Activated naive CD8-positive, alpha-beta T cell treated with anti-CD3 and anti-CD28 coated beads, Interleukin-2, amount 10 ng/mL, durations not matched to agents 7 days and 5 days (primary cell): Measurements from ENCODE around the gene CAMK2N1. TPM values are rescaled to one million over a fixed set of nuclear protein-coding genes. Genes with fewer than 3 reads are reported as not detected.

Experiments used
- ATAC-seq: fragments of 150-1000 bp; cut with Tn5 transposase; one replicate; pipeline ENCODE4 v1.10.0; 2021; ENCODE audit warnings: low read depth, moderate library complexity
- POLR2A ChIA-PET: fragments of 350-600 bp; sonication (Branson Sonifier 250); formaldehyde crosslinking; loops from one replicate; lab custom pipeline; 2021; ENCODE audit warnings: antibody characterized with exemption; lab: Charles Lee
- DNase-seq: peaks from one replicate; pipeline ENCODE4 v3.0.0; 2021
- H3K27ac Mint-ChIP-seq: one replicate; pipeline ENCODE4 v1.8.0; 2022; ENCODE audit warnings: mild to moderate bottlenecking, mixed read lengths
- H3K27me3 Mint-ChIP-seq: one replicate; pipeline ENCODE4 v1.8.0; 2022; ENCODE audit warnings: mild to moderate bottlenecking, moderate library complexity, mixed read lengths
- H3K36me3 Mint-ChIP-seq: one replicate; pipeline ENCODE4 v1.8.0; 2021; ENCODE audit warnings: mild to moderate bottlenecking, mixed read lengths
- H3K4me1 Mint-ChIP-seq: one replicate; pipeline ENCODE4 v1.8.0; 2021; ENCODE audit warnings: mixed read lengths
- H3K4me3 Mint-ChIP-seq: one replicate; pipeline ENCODE4 v1.8.0; 2022; ENCODE audit warnings: mild to moderate bottlenecking, moderate library complexity, mixed read lengths
- H3K9me3 Mint-ChIP-seq: one replicate; pipeline ENCODE4 v1.8.0; 2021; ENCODE audit warnings: mixed read lengths
- total RNA-seq, 2 experiments: library from RNA; stranded (reverse); gene quantifications; one replicate each; pipeline ENCODE4 v1.2.3, GENCODE V29; 2021

Gene CAMK2N1
- total RNA-seq, 2 experiments from 2014 or later: 2.8 to 3.0 TPM

- no peak overlapping the region for H3K27ac Mint-ChIP-seq
- H3K27me3 Mint-ChIP-seq: peaks cover 14% of the 10 kb centered on the region
- POLR2A ChIA-PET: interaction anchor here (1.2 kb wide), 1 partner anchor 14 kb away, joined by 4 read pairs; the partner anchor contains the start of gene MUL1
Observed at GRCh38 chr1:20493839-20494608, 8.0 kb upstream of the CAMK2N1 start.

DNA sequence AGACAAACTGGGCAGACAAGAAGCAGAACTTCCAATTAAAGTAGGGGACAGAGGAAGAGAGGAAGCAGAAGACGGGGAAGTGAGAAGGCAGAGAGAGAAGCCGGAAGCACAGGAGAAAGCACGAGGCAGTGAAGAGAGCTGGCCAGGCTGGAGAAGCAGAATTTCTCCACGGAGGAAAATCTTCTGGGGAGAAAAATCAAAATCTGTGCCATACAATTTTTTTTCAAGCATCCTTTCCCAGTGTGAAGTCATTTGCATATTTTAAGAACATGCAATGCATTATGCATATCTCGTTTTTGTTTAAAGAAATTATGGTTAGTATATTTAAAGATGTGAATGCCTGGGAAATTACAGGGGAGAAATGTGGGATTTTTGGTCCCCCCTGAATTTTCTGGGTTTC is 7.3 kb upstream of the CAMK2N1 start:
- Mint-ChIP-seq H3K4me1 (peaks cover 9% of the 10 kb centered on the region), H3K9me3 (no peaks in the 10 kb centered on the region), H3K4me3 (no peak overlapping the region), H3K27me3 (peaks cover 21% of the 10 kb centered on the region), H3K27ac (no peak overlapping the region), H3K36me3 (no peaks in the 10 kb centered on the region)
- ATAC-seq (no peak), DNase-seq (no peak)
- POLR2A ChIA-PET: no interaction called here

More at GRCh38 chr1:20493839-20494608, 8.0 kb upstream of the CAMK2N1 start:
- Mint-ChIP-seq H3K4me3 (no peak overlapping the region), H3K9me3 (no peaks in the 10 kb centered on the region), H3K4me1 (peaks cover 9% of the 10 kb centered on the region), H3K36me3 (peaks cover under 1% of the 10 kb centered on the region)
- DNase-seq: peak; percentile 85
- ATAC-seq: peak; percentile 72

- DNase-seq (peak; percentile 14), ATAC-seq (no peak)
- Mint-ChIP-seq H3K4me1 (peaks cover 9% of the 10 kb centered on the region), H3K4me3 (no peak overlapping the region), H3K9me3 (no peaks in the 10 kb centered on the region), H3K27me3 (peaks cover 26% of the 10 kb centered on the region), H3K36me3 (no peaks in the 10 kb centered on the region), H3K27ac (no peak overlapping the region)
- POLR2A ChIA-PET: no interaction called here
Observed at GRCh38 chr1:20492751-20493150, 6.7 kb upstream of the CAMK2N1 start.

DNA sequence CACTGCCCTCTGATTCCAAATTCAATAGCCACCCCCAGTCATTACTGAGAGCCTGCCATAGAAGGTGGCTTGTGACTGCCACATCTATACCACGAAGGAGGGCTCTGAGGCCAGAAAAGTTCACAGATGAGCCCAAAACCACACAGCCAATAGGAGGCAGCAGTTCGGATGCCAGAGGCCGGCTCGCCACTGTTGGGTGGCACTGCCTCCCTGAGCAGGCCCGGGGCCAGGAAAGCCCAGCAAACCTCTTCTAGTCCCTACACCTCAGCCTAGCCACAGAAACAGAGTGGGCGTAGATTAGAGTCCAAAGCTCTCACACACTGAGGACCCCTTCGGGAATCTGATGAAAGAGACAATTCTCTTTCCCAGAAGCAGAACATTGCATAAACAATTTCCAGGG is 5.9 kb upstream of the CAMK2N1 start:
- no peaks in the 10 kb centered on the region for H3K36me3 Mint-ChIP-seq
- DNase-seq (peak; percentile 18), ATAC-seq (no peak)
- peaks cover 35% of the 10 kb centered on the region for H3K27me3 Mint-ChIP-seq
- no peak overlapping the region for H3K4me3 Mint-ChIP-seq
- no peaks in the 10 kb centered on the region for H3K9me3 Mint-ChIP-seq
- H3K4me1 Mint-ChIP-seq: peaks cover 9% of the 10 kb centered on the region
- no peak overlapping the region for H3K27ac Mint-ChIP-seq
- POLR2A ChIA-PET: no interaction called here

- ATAC-seq: no peak
- no peak overlapping the region for H3K27ac Mint-ChIP-seq
- peaks cover 37% of the 10 kb centered on the region for H3K27me3 Mint-ChIP-seq
- H3K9me3 Mint-ChIP-seq: no peaks in the 10 kb centered on the region
- POLR2A ChIA-PET: no interaction called here
- no peak overlapping the region for H3K4me3 Mint-ChIP-seq
- H3K36me3 Mint-ChIP-seq: no peaks in the 10 kb centered on the region
- H3K4me1 Mint-ChIP-seq: peaks cover 4% of the 10 kb centered on the region
- peak; percentile 16 for DNase-seq
Observed at GRCh38 chr1:20491178-20491577, 5.2 kb upstream of the CAMK2N1 start.

DNA sequence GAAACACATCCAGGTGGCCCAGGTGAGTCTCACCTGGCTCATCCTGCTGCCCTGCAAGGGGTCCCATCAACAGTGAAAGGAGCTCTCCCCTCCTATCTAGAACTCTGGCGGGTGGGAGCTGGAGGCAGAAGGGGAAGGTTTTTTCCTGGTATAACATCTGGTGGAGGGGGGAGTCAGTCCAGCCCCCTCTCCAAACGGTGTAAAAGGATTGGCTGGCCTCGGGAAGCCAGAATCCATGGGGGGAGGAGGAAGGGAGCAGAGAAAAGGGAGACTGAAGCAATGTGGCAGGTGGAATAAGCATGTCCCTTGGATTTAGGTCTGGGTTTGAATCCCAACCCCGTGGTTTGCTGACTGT is 1.2 kb upstream of the CAMK2N1 start:
- POLR2A ChIA-PET: no interaction called here
- no peaks in the 10 kb centered on the region for H3K9me3 Mint-ChIP-seq
- ATAC-seq: no peak
- peaks cover 63% of the 10 kb centered on the region for H3K27me3 Mint-ChIP-seq
- peaks cover 1% of the 10 kb centered on the region for H3K36me3 Mint-ChIP-seq
- peak overlapping the region; percentile 32 for H3K4me3 Mint-ChIP-seq
- no peak for DNase-seq
- peaks cover 7% of the 10 kb centered on the region for H3K4me1 Mint-ChIP-seq
- peak overlapping the region; percentile 45 for H3K27ac Mint-ChIP-seq

GRCh38 chr1:20486457-20487235 is 636 bp upstream of the CAMK2N1 start:
- no peak for ATAC-seq
- Mint-ChIP-seq H3K4me3 (peak overlapping the region; percentile 48), H3K27me3 (peaks cover 68% of the 10 kb centered on the region), H3K9me3 (no peaks in the 10 kb centered on the region), H3K27ac (peak overlapping the region; percentile 45), H3K36me3 (peaks cover 1% of the 10 kb centered on the region), H3K4me1 (peaks cover 7% of the 10 kb centered on the region)
- DNase-seq: peak; percentile 40
- POLR2A ChIA-PET: no interaction called here

DNA sequence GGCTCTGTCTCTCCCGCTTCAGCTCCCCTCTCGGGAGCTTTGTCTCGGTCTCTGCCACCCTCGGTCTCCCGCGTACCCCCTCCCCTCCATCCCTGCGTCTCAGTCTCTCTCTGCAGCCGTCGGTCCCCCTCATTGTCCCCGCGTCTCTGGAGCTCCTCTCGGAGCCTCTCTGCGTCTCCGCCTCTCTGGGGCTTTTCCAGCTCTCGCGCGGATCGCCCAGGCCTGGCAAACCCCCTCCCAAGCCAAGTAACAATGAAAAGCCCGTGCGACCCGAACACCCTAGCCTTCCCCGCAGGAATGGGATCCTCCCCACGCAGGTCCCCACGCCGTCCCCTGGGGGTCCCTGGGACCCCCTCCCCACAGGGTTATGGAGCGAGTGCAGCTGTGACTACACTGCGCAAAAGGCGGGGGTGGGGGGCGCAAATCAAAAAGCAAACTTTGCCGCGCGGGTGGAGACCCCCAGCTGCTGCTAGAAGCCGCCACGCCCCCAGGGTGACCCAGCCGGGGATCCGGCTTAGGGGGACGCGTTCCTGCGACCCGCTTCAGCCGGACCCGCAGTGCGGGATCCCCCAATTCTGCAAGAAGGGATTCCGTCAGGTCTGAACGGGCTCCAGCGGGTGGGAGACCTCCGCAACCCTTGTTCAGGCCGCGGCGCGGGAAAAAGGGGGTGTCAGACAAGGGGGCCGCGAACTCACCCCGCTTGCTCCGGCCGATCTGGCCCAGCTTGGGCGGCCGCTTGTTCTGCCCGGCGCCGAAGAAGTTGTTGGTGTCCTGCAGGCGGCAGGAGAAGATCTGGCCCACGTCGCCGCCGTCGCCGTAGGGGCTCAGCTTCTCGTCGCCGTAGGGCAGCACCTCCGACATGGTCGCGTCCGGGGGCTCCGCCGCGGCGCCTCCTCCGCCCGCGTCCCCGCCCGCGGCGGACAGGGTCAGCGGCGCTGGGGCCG is 1.2 kb downstream of the CAMK2N1 start:
- POLR2A ChIA-PET: no interaction called here
- ATAC-seq (no peak), DNase-seq (no peak)
- Mint-ChIP-seq H3K4me1 (peaks cover 7% of the 10 kb centered on the region), H3K9me3 (no peaks in the 10 kb centered on the region), H3K4me3 (peak overlapping the region; percentile 41), H3K27me3 (peaks cover 80% of the 10 kb centered on the region), H3K27ac (no peak overlapping the region), H3K36me3 (peaks cover 1% of the 10 kb centered on the region)

DNA sequence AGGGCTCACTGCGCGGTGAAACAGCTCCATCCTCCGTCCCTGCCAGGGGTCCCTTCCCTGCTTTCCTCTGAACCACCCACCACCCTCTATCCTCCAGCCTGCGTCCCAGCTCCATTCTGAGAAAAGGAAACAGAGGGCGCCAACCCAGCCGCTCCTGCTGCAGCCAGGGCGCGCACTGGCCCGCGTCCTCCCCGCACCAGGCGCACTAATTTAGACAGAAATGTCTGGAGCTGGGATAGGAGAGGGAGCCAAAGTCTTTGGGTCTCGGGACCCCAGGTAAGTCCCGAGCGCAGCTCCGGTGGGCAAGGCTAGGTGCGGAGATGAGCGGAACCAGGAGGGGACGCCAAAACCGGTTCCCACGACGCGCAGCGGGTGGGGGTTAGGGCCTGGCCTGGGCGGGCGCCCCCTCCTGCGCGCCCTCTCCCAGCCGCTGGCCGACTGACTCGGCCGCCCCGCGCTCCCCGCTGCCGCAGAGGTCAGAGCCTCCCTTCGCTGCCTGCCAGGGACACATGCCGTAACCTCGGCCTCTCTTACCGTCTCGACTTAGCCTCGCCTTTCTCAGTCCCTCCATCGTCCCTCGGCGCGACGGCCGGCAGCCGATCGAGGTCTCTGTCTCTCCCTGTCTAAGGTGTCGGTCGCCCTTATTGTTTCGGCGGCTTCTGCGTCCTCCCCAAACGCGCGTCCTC is 2.0 kb downstream of the CAMK2N1 start:
- no peak overlapping the region for H3K27ac Mint-ChIP-seq
- POLR2A ChIA-PET: no interaction called here
- H3K36me3 Mint-ChIP-seq: peaks cover 1% of the 10 kb centered on the region
- no peaks in the 10 kb centered on the region for H3K9me3 Mint-ChIP-seq
- H3K27me3 Mint-ChIP-seq: peaks cover 81% of the 10 kb centered on the region
- no peak for DNase-seq
- peaks cover 7% of the 10 kb centered on the region for H3K4me1 Mint-ChIP-seq
- no peak for ATAC-seq
- peak overlapping the region; percentile 41 for H3K4me3 Mint-ChIP-seq

DNA sequence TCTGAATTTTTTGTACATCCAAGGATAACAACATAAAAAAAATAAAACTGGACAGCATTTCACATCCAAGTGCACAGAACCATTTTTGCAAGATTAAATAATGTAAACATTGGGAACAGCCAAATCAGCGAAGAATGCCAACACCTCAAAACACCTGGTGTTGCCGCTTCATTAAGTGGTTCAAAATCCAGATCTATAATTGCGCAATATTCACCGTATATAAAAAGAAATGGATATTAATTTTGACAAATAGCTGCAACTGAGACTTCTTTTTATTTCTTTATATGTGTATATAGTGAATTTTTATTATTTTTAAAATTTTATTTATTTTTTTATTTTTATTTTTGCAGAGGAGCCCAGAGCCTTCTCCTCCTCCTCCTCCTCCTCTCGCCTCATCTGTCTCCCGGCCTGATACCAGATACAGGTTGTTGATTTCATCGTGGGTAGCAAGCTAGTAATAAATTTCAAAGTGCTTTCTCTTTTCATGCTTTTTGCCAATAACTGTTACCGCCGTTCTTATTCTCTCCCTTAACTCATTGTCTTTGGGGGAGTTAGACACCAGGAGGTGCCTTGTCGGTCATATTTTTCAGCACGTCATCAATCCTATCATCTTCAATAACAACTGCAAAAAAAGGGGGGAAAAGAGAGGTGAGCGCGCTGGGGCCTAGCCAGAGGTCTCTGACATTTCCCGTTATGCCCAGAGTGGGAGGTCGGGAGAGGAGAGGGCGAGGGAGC is 2.7 kb downstream of the CAMK2N1 start:
- DNase-seq (no peak), ATAC-seq (no peak)
- H3K36me3 Mint-ChIP-seq: peaks cover 1% of the 10 kb centered on the region
- peaks cover 7% of the 10 kb centered on the region for H3K4me1 Mint-ChIP-seq
- H3K27ac Mint-ChIP-seq: no peak overlapping the region
- POLR2A ChIA-PET: no interaction called here
- H3K4me3 Mint-ChIP-seq: no peak overlapping the region
- H3K9me3 Mint-ChIP-seq: no peaks in the 10 kb centered on the region
- peaks cover 77% of the 10 kb centered on the region for H3K27me3 Mint-ChIP-seq

DNA sequence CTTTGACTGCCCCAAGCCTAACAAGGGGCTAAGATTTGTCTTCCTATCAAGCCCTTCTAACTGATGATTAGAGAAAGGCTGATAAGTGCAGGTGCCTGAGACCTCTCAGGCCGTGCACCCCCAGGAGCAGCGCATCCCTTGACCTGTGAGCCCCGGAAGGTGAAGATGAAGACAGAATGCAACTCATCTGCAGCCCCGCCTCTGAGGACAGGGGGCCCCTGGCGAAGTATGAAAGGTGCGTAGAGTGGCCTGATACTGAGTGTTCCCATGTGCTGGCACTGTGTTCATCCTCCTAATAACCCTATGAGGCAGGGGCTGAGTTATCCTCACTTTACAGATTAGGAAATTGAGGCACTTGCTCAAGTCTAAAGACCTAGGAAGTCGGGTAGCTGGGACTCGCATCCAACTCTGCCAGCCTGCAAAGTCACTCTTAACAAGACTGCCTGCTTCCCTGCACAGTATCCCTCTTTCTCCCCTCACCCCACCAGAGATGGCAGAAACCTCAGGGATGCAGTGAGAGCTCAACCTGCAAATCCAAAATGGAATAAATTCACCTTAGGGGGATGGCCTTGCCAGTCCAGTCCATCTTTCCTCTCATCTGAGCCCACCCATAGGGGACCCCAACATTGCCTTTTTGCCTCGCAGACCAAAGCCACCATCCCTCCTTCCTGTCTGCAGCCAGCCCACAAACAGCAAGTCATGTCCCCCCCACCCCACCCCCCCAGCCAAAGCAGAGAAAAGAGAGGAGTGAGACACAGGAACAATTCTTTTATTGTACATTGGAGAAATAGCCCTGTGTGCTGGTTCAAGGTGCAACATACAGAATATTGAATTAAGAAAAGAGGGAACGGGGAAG is 4.1 kb downstream of the CAMK2N1 start:
- Mint-ChIP-seq H3K4me3 (no peak overlapping the region), H3K27me3 (peaks cover 77% of the 10 kb centered on the region), H3K27ac (no peak overlapping the region), H3K36me3 (peaks cover 1% of the 10 kb centered on the region), H3K4me1 (peaks cover 7% of the 10 kb centered on the region), H3K9me3 (no peaks in the 10 kb centered on the region)
- POLR2A ChIA-PET: no interaction called here
- DNase-seq (no peak), ATAC-seq (no peak)
